Skin of body (tissue), 2 donors: Measurements from ENCODE around the gene AFF1. TPM values are rescaled to one million over a fixed set of nuclear protein-coding genes. Genes with fewer than 3 reads are reported as not detected.

Experiments
- DNase-seq: peaks from one replicate; lab custom pipeline; 2025; lab: John Stamatoyannopoulos, UW
- total RNA-seq: library from RNA; depleted of rRNA; stranded (reverse); fragments of >200 nt; gene quantifications from one replicate; pipeline ENCODE4 v1.2.3, GENCODE V29; 2014

AFF1 gene
- 25.4 TPM for total RNA-seq

DNA sequence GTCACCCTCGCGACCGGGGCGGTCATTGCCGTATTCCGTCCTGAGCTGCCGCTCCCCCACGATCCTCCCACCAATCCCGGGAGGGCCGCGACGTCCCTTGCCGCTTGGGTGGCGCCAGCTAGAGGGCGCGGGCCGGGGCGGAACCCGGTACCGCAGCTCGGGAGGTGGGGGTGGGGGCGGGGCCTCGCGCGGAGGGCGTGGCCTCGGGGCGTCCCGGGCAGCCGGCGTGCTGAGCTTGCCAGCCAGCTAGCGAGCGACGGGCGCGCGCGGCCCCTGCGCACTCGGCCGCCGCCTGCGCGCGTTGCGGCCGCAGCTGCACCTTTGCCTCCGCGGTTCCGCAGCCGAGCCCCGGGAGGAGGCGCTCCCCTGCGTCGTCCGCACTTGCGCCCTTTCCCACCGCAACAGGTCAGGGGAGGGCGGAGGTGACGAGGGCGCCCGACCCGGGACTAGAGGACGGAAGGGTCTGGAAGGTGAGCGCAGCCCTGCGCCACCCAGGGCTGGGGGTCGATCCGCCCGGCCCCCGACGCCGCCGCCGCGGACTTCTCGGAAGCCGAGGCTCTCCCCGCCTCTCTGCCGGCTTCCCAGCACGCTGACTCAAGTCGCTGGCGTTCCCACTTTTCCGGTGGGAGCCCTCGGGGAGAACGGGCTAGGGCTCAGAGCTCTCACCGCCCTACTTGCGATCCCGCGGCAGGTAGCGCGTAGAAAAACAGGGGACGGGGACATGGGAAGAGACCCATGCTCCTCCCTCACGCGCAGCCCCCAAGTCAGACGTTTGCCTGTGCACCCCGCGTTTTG lies at the start of gene AFF1:
Gene AFF1 (plus strand): TSS at position 241 of the 795 bp plus-strand sequence. CDS start 13,523 bp downstream, outside the sequence.
- DNase-seq, result peak; percentile 77

DNA sequence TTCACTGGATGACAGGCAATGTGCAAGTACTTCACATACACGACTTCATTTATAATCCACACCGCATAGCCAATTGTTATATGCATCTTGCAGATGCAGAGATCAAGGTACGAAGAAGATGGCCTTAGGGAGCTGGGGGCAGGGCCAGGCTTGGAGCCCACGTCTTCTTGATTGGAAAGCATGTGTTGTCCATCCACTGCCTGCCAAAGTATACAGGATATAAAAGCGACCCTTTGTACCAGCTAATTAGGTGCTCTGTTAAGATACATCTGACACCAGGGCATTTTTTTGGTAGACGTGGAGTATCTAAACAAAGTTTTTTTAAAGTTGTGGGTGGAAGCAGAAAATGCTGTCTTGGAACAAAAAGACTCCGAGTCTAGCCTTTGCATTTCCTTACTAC lies 44.0 kb upstream of the AFF1 start:
- DNase-seq, result no peak

DNA sequence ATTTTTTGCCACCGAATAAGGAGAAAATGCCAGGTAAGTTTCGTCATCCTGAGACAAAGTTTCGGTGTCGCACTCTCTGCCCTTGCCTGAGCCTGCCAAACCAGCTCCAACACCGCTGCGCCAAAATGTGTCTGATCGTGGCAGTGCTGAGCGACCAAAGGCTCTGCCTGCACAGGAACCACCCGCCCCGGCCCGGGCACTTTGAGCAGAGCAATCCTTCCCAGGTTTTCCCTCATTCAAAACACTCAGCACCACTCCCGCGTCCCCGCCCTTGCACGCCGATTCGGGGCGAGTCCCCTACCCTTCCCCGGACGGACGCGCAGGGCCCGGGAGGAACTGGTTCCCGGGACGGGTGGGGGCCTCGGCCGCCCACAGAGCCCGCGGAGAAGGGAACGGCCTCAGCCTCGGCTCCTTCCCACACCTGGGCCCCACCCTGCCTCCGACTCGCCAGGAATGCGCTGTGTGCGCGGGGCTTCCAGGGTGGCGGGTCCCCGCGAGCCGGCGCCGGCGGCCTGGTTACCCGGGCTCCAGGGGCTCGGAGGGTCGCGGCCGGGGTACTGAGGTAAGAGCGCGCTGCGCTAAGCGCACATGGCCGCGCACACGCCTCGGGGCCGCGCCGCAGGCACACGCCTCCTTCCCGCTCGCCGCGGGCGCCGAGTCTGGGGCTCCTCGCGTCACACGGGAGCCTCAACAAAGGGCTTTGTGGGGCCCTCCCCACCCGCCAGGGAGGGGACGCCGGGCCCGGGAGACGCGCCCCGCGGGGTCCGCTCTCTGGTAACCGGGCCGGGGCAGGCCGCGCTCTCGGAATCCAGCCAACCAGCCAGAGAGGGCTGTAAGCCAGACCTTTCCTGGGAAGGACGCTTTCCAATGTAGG lies 42.8 kb upstream of the AFF1 start, which contains the start of gene C4orf36:
Gene C4orf36 (minus strand): TSS at position 661 of the 874 bp plus-strand sequence. CDS start 902 bp downstream, outside the sequence.
- peak; percentile 49 for DNase-seq

DNA sequence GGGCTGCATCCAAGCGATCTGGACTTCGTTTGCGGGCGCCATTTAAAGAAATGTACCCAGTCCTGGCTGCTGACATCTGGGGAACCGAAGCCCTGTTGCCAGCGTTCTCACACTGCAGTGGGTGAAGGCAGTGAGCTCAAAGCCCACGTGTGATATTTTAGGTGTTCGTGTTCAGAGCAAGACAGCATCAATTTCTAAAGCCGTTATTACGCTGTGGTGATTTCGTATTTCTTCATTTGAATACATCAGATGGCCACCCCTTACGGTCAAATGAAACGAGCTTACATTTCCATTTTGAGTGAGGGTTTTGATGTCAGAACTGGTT lies 42.2 kb upstream of the AFF1 start:
- peak; percentile 15 for DNase-seq

DNA sequence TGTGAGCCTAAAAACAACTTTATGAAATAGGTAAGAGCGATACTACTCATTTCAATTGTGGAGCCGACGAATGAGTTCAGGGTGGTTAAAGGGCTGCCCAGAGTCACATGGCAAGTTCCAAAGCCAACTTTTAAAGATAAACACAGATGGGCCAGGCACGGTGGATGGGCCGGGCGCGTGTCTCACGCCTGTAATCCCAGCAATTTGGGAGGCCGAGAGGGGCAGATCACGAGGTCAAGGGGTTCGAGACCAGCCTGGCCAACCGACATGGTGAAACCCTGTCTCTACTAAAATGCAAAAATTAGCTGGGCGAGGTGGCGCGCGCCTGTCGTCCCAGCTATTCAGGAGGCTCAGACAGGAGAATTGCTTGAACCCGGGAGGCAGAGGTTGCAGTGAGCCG lies 41.7 kb upstream of the AFF1 start:
- DNase-seq, result no peak

DNA sequence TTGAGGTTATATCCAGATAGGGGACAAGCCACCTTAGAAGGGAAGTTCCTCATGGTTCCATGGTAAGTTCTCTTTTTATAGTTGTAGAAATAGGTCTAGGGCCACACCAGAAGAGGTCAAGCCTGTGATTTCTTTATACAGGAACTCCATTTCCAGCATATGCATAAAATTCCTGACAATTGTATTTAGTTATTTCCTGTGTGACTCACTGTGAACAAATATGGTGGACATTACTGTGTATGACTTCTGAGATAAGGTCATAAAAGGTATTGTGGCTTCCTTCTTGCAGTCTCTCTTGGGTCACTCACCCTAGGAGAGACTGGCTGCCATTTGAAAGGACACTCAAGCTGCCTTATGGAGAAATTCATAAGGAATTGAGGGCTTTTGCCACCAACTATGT lies 40.4 kb upstream of the AFF1 start:
- no peak for DNase-seq

DNA sequence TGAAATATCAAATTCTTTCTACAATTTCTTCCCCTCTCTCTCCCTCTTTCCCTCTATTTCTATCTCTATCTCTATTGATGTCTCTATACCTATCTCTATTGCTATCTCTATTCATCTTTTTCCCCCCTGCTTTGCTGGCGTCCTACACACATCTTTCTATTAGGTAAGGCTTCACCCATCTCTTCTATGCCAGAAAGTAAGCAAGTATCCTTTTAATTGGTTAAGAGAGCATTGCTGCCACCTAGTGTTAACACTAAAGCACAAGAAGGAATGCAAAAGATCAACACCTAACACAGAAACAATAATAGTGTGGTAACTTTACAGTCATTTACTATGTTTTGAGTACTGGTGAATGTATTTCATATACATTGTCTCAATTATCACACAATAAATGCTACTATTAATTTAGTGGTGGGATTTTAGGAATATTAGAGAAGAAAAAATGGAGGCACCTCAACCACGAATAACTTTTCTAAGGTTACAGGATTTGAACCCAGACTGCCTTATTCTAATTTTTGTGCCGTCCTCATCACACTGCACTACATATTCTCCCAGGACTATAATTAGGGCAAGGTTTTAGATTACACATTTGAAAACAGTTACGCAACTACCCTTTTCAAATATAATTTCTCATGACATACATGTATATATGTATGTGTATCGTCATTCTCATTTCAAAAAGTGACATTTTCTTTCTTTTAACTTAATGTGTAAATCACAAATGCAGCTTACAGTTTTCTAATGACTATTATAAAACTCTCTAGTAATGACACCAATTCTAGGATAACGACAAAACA lies 38.9 kb upstream of the AFF1 start:
- peak; percentile 33 for DNase-seq

- DNase-seq, result no peak
Observed at GRCh38 chr4:86896596-86896995, 38.2 kb upstream of the AFF1 start.

DNA sequence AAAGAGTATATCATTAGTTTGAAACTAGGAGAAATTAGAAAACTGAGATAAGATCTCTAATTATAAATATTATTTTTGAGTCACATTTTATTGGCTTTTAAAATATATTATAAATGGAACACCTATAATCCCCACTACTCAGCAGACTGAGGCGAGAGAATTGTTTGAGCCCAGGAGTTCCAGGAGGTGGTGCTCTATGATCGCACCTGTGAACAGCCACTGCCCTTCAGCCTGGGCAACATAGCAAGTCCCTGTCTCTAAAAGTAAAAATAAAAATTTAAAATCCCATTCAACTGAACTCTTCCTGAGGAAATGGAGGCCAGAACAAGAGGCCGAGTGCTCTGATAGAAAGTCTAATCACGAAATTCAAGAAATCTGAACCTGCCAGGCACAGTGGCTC lies 36.2 kb upstream of the AFF1 start:
- DNase-seq, result no peak

DNA sequence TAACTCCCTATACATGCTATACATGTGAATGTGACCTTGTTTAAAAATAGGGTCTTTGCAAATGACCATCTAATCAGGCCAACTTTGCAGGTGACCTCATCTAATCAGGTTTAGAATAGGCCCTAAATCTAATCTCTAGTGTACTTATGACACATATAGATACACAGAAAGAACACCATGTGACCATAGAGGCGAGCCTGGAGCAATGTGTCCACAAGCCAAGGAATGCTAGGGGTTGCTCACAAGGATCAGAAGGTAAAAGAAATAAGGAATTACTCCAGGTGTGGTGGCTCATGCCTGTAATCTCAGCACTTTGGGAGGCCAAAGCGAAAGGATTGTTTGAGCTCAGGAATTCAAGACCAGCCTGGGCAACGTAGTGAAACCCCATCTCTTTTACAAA lies 32.9 kb upstream of the AFF1 start:
- no peak for DNase-seq

DNA sequence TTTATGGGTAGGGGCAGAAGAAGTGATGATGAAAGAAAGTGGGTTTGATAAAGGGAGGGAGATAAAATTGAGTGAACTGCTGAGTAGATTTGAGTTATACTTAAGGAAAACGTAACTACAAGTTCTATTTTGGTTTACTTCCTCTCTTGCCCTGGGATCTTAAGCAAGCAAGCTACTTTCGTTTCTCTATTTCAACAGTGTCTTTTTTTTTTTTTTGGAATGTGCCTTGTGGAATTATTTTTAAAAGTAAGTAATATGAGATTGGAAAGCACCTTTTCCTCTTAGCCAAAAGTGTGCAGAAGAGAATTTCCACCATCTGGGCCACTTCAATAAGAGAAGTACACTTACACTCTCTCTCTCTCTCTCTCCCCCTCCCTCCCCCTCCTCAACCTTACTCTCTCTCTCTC lies 26.6 kb upstream of the AFF1 start:
- DNase-seq, result no peak

GRCh38 chr4:86909546-86910295 lies 25.1 kb upstream of the AFF1 start:
- DNase-seq, result no peak

DNA sequence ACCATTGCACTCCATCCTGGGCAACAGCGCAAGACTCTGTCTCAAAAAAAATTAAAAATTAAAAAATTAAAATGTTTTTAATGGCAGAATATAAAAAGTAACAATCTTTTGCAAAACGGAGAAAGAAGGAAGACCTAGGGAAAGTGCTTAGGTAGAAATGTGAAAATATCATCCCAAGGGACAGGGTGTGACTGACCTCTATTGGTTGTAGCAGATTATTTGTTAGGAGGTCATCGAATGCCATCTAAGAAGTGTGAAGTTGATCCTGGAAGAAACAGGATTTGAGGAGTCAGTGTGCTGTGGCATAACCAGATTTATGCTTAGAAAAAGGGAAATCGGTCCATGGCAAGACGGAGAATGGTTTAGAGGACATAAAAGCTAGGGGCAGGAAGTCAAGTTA lies 24.4 kb upstream of the AFF1 start:
- no peak for DNase-seq

DNA sequence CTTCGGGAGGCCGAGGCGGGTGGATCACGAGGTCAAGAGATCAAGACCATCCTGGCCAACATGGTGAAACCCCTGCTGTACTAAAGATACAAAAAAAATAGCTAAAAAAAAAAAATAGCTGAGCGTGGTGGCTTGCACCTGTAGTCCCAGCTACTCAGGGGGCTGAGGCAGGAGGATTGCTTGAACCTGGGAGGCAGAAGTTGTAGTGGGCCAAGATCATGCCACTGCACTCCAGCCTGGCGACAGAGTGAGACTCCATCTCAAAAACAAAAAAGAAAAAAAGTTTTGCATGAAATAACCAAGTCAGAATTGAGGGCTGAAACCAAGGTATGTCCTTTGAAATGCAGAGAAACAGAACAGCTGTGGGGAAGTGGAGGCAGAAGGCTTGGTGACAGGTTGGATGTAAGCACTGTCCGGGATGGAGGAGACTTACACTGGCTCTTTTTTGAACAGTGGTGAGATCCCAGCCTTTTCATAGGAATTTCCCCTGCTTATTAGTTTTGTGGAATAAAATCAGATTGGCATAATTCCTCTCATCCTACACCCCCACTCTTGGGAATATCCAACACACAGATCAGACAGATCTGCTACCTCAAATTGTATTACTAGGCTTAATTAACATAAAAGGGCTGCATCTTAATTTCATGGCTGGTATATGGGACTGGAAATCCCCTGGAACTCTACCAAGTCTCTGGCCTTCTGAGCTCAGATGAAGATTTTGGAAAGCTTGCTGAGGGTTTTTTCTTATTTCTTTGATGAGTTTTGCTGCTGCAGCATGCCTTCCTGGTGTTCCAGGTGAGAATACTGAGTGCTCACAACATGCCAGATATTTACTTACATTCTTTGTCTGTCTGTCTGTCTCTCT lies 23.8 kb upstream of the AFF1 start:
- DNase-seq, result no peak

GRCh38 chr4:86916392-86916791 lies 18.4 kb upstream of the AFF1 start:
- no peak for DNase-seq

DNA sequence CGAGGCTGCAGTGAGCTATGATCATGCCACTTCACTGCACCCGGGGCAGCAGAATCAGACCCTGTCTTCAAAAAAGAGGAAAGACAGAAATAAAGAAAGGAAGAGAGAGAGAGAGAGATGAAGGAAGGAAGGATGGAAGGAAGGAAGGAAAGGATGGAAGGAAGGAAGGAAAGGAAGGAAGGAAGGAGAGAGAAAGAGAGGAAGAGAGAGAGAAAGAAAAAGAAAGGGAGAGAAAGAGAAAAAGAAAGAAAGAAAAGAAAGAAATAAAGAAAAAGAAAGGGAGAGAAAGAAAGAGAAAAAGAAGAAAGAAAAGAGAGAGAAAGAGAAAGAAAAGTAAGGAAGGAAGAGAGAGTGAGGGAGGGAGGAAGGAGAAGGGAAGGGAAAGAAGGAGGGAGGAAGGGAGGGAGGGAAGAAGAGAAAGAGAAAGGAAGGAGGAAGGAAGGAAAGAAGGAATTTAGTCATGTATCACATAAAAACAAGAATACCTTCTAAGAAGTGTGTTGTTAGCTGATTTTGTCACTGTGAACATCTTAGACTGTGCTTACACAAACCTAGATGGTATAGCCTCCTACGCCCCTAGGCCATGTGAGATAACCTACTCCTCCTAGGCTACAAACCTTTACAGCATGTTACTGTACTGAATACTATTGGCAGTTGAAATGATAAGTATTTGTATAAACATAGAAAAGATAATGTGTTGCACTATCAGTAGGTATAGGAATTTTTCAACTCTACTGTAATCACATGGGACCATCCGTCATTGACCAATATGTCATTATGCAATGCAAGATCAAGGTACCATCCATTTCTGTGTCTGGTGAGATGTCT lies 17.4 kb upstream of the AFF1 start:
- DNase-seq, result no peak

- no peak for DNase-seq
Observed at GRCh38 chr4:86918539-86919072, 16.2 kb upstream of the AFF1 start.

DNA sequence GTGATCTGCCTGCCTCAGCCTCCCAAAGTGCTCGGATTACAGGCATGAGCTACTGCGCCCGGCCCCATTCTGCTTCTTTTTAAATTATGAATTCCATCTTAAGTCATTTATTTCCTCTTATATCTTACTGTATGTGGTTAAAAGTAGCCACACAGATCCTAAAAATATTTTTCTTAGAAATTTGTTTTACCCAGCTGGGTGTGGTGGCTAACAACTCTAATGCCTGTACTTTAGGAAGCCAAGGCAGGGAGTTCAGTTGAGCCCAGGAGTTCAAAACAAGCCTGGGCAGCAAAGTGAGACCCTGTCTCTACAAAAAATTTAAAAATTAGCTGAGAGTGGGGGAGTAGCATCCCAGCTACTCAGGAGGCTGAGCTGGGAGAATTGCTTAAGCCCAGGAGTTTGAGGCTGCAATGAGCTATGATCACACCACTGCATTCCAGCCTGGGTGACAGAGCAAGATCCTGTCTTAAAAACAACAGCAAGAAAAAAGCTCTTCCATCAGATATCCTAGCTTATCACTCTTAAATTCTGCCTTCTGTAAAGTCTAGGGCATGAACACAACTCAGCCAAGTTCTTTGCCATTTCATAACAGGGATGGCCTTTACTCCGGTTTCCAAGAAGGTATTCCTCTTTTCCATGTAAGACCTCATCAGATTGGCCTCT lies 15.1 kb upstream of the AFF1 start:
- no peak for DNase-seq
